ENCODE measurements around the gene SIGLEC8.
"Not testable (repeated sequence)": the region's sequence is repeated elsewhere in the genome, so short reads cannot be mapped to it uniquely, and the experiment has no call there.

Gene SIGLEC8

DNA sequence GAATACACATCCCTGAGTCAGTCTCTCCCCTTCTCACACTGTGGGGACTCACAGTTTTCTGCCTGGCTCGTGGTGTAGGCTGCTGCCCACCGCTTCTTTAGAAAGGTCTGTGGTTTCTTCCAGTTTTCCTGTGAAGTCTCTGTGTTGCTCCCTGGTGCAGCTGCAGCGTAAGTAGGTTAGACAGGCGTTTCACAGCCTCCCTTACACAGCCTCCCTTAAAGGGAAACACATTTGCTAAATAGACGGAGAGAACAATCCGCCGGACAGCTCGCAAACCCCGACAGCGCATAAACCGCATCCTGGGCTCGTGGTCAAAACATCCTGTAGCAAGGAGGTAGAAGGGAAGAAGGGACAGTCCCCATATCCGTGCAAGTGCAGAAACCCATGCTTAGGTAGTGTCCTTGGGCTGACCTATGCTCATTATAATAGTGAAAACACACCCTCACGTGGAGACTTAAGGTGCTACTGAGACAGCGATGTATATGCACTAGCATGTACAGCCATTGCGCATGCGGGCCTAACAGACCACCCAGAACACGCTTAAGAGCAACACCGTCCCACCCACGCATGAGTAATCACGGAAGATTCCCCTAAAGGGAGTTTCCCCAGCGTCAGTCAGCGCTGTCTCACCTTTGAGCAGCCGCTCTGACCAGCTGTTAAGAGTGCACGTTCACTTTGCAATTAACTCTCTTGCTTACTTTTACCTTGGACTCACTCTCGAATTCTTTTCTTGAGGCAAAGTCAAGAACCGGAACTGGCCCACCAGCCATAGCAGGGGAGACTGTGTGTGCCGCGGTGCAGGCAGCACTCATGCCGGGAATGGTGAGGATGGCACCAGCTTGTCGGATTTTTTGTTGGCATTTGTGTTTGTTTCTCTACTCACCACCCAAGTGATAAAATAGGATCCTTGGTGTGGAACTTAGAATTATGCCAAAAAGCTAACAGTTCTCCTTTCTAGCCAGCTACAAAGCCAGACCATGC, 16.6 kb downstream of the SIGLEC8 start:
- no peak for DNase-seq

DNA sequence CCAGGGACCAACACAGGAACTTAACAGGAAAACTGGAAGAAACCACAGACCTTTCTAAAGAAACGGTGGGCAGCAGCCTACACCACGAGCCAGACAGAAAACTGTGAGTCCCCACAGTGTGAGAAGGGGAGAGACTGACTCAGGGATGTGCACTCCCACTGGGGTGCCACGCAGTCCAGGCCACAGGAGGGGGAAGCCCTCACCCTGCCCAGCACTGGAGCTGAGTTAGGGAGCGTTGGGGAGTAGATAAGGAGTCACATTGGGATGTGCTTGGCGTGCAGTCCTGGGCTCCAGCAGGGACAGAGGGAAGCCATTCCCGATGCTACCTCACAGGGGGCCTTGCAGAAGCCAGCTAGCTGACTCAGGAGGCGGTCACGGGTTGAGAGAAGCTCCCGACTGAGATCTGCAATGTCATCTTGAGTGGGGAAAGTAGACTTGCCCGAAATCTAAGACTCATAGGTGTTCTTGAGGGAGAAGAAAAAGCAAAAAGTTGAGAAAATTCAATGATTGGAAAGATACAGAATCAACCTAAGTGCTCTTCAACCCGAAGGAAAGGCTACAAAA, 17.3 kb downstream of the SIGLEC8 start:
- DNase-seq, result no peak

DNA sequence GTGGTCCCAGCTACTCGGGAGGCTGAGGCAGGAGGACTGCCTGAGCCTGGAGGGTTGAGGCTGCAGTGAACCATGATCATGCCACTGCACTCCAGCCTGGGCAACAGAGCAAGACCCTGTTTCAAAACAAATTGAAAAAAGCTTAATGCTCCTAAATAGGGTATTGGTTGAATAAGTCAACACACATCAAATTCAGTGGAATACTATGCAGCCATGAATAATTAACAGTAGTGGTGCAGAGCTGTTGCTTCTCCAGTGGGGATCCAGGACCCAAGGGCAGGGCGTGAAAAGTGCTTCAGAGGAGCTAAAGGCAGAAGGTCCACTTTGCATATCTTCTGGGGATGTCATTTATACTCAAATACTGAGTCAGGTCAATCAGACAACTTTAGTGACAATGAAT, 18.2 kb downstream of the SIGLEC8 start:
- DNase-seq, result no peak

DNA sequence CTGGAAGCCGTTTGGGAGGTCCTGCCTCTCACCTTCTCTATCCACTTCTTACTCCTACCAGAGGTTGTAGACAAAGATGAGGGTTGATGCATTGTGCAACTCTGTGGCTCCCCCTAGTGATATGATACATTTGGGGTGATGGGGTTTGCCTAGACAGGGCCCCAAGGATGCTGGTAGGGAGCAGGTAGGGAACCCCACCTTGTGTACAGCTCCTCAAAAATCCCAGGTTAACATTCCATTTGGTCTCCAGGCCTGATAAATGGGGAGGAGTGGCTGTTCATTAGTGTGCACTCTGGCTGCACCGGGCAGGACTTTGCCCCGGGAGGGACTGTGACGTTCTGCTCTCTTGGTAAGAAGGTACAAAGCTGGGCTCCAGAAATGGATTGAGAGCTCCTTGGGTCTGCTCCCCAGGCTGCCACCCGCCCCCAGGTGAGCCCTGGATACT, 19.2 kb downstream of the SIGLEC8 start:
- no peak for DNase-seq

DNA sequence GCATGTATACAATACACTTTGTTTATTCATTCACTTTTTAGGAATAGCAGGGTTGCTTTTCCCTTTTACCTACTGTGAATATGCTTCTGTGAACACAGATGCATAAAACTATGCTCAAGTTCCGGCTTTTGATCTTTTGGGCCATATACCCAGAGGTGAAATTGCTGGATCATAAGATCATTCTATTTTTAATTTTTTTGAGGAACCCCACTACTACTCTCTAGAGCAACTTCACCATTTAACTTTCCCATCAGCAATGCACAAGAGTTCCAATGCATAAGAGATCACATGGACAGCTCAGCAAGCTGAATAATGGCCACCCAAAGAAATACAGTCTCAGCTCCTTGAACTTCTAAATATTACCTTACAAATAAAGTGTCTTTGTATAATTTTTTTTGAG, 23.8 kb downstream of the SIGLEC8 start:
- DNase-seq, result no peak

DNA sequence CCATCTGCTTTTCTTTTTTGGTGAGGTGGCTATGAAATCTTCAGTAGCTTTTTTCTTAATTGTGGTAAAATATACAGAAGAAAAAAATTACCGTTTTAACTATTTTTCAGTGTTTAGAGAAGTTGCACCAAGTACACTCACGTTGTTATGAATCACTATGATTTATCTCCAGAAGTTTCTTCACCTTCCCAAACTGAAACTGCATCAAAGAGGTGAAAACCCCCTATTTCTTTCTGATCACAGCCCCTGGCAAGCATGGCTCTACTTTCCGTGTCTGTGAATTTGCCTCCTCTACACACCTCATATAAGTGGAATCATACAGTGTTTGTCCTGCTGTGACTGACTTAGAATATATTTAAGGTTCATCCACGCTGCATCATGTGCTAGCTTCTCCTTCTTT, 25.2 kb downstream of the SIGLEC8 start:
- DNase-seq, result no peak

DNA sequence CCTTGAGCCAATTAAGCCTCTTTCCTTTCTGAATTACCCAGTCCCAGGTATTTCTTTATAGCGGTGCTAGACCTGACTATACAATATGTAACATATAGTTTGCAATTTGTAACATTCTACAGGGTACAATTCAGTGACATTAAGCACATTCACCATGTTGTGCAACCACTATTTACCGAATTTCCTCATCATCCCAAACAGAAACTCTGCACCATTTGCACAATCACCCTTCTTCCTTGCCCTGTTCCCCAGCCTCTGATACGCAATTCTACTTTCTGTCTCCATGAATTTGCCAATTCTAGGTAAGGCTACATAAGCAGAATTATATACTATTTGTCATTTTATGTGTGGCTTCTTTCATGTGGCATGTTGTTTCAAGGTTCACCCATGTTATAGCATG, 27.1 kb downstream of the SIGLEC8 start:
- DNase-seq, result no peak

DNA sequence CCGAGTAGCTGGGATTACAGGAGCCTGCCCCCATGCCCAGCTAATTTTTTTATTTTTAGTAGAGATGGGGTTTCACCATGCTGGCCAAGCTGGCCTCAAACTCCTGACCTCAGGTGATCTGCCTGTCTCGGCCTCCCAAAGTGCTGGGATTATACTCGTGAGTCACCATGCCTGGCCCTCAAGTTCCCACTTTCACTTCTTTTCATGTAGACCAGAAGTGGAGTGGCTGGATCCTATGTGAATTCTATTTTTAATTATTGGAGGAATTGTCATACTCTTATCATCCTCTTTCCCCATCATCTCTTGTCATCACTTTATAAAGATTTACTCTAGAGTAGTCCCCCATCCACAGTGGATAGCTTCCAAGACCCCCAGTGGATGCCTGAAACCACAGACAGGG, 28.0 kb downstream of the SIGLEC8 start:
- DNase-seq, result no peak

DNA sequence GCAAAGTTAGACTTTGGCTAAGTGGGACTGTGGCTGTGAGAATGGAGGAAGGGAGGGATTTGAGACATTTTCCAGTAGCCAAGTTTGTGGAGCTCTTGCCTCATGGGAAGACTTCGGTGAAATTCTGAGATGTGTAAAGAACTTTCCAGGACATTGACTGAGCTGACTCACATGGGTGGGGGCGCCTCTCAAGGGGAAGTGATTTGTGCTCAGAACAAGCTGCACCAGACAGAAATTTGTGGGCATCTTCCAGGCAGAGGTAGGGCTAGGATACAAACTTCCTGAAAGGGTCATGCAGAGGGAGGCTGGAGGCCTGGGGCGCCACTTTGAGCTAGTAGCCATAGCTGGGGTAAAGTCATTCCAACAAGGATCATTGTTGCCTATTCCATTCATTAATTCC, 31.1 kb downstream of the SIGLEC8 start:
- no peak for DNase-seq

DNA sequence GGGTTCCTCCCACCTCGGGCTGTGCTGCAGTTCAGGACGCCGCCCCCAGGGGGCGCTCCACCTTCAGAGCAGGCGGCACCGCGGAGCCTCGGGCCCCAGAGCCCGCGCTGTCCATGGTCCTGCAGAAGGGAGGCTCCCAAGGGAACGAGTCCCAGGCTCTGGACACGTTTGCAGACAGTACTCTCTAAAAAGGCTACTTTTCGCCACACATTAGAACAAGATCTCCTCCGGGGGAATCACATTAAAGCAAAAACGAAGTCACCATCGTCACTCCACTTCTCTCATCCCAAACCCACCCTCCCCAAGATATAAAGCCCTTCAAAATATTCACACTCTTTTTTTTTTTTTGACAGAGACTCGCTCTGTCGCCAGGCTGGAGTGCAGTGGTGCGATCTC, 36.2 kb downstream of the SIGLEC8 start:
- no peak for DNase-seq

DNA sequence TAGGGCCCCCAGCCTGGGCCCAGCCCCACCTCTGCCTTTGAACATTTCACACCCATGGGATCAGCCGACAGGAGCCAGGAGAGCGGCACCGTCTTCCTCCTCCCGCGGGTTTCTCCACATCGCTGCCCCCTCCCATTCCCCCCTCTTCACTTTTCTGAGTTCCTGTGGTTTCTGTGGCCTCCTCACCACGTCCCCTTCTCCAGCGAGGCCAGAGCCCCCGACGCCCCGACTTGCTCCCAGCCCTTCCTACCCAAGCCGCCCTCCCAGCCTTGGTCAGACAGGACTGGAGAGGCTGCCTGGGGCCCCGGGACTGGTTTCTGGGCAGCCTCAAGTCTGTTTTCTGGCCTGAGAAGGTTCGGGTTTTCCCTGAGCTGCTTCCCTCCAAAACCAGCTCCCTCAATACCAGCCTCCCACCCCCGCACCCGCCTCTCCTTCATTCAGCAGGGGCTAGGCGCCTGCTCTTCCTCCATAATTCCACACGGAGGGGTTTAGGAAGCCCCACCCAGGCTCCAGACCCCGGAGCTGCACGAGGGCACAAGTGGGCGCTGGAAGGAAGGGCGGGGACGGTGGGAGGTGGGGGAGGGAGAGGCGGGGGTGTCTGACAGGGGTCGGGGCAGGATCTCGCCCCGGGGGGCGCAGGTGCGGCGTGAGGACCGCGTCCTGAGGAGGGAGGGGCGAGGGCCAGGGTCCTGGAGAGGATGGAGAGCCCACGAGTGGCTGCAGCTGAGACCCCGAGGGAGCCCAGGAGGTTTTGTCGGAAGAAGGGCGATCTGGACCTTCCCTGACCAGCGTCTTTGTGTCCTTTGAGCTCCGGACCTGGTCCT, 36.8 kb downstream of the SIGLEC8 start:
- DNase-seq, result no peak

DNA sequence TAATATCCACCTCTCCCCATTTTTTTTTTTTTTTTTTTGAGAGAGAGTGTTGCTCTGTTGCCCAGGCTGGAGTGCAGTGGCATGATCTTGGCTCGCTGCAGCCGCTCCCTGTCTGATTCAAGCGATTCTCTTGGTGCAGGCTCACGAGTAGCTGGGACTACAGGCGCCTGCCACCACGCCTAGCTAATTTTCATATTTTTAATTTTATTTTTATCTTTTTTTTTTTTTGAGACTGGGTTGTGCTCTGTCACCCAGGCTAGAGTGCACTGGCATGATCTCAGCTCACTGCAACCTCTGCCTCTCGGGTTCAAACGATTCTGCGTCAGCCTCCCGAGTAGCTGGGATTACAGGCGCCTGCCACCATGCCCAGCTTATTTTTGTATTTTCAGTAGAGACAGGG, 37.7 kb downstream of the SIGLEC8 start:
- not testable (repeated sequence) for DNase-seq

DNA sequence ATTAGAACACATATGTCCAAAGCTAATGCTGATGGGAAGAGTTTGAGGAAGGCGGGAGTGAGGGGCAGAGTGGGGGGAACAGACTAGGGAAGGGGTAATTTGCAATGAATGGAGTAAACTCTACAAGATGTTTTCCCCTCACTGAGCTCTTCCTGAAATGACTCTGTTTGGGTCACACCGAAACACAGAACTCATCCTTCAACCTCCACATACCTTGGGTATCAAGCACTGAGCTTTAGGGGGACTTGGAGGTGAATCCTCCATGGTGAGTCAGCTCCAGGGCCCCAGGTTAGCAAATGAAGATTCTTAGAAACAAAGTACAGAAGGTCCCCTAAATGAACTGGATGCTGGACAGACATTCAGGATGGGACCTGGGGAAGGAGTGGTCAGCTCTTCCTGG, 39.5 kb downstream of the SIGLEC8 start:
- DNase-seq, result no peak

DNA sequence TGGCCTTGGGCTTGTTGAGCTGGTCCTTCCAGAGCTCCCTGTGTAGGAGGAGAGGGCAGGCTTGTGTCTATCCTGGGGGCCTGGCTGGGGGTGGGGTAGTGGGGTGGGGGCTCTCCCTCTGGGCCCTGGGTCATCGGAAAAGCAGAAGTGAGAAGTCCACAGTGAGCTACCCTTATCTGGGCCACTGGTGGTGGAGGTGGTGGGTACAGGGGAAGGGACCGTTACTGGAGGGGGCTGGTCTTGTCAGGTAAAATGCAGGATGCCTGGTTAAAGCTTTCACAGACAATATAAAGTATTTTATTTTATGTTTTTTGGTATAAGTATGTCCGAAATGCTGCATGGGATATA, 40.5 kb downstream of the SIGLEC8 start:
- DNase-seq, result no peak

DNA sequence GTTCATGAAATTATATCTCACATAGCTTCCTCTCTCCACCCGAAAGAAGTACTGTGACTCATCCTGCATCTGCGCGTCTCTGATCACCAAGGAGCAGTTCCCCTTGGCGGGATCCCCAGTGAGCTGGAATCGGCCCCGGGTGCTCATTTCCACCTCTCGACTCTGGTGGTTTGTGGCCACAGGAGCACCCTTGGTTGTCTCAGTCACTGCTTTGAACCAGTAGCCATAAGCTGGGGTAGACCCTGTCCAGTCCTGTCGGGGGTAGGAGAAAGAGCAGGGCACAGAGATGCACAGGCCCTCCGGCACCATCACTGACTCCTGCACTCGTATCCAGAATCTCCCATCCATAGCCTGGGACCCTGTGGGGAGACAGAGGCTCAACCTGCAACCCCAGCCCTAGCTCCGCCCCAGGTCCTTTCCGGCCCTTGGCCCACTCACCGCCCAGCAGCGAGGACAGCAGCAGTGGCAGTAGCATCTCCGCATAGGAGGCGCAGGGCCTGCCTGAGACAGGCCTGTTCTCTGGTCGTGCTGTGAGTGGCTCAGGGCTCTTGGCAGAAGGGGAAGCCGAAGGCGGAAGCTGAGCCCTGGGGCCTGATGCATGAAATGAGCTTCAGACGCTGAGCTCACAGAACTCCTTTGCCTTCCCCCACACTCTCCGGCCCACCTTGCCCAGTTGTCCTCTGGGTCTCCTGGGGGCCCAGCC, 41.0 kb downstream of the SIGLEC8 start, which contains the start of gene SIGLEC10:
TSS of gene SIGLEC10 (minus strand) at position 536 of the 703 bp plus-strand sequence. CDS start at position 475, 61 bp downstream.
- DNase-seq, result no peak

DNA sequence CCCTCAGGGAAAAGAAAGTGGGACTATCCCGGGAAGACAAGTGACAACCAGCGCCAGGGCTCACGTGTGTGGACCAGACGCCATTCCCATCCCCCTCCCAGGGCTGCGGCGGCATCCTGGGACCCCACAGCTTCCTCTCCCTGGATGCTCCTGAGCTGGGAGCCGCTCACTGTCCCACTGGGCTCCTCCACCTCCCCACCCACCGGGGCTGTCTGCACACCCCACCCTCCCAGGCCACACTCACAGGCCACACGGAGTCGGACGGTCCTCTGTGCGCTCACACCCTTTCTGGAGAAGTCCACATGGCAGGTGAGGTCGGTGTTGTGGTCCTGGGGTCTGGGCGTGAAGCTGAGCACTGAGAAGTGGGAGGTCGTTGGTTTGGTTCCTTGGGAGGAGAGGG, 41.8 kb downstream of the SIGLEC8 start:
- DNase-seq, result not testable (repeated sequence)

DNA sequence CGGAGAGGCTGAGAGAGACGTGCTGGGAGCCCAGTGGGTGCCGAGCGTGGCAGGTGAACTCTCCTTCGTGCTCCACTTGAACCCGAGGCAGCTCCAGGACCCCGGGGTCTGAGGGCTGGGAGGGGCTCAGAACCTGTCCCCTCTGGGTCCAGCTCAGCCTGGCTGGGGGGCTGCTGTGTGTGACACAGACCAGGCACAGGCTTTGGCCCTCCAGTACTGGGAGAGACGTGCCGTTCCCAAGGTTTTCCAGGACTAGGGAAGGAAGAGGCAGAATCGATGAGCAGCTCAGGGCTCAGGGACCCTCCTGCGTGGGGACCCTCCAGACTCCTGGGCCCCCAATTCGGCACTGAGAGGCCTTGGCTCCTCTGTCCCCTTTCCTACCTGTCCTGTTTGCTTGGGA, 43.1 kb downstream of the SIGLEC8 start:
- DNase-seq, result no peak

DNA sequence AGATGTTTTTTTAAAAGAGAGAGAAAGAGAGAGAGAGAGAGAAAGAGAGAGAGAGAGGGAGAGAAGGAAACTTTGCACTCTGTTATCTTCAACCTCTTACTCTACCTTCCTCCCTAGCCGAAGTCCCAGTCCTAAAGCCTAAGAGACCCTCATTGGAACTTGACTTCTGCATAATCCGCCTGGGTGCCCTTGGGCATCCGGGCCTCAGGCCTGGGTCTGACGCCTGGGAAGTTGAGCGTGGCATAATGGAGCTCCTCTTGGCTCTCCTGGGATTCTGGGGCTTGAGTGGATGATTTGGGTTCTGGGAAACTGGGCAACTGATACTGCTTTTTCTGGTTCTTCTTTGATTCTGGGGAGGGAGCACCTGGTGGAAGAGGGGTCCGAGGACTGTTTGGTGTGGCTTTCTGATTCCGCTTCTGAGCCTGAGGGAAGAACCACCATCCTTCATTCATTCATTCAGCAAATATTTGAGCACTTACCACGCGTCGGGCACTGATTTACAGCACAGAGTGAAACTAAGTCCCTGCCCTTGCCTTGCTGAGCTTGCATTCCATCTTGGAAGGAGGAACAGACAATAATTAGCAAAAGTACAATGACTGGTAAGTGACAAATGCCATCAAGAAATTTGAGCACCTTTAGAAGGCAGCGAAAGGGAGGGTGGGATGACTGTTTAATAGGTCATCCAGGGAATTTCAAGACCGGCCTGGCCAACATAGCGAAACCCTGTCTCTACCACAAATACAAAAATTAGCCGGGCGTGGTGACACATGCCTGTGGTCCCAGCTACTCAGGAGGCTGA, 47.1 kb downstream of the SIGLEC8 start:
- DNase-seq, result no peak

DNA sequence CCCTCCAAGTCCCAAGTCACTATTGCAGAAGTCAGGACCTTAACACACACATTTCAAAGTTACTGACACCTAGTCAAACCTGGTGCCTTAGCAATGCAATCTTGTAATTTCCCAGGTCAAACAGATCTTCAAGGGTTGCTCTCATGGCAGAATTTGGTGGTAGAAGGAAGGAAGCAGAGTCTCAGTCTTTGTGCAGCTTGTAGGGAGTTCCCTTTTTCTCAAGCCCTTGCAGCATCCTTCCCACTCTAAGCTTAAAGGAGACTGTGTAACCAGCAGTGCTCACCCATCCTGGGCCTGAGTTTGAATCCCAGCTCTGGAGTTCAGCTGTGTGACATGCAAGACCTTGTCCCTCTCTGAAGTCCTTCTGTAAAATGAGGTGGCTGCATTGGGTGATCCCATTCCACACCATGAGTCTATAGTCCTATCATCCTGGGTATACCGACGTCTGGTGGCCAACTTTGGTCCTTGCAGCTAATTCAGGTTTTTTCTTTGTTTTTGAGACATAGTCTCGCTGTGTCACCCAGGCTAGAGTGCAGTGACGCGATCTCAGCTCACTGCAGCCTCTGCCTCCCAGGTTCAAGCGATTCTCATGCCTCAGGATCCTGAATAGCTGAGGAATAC, 50.6 kb downstream of the SIGLEC8 start:
- DNase-seq, result no peak

DNA sequence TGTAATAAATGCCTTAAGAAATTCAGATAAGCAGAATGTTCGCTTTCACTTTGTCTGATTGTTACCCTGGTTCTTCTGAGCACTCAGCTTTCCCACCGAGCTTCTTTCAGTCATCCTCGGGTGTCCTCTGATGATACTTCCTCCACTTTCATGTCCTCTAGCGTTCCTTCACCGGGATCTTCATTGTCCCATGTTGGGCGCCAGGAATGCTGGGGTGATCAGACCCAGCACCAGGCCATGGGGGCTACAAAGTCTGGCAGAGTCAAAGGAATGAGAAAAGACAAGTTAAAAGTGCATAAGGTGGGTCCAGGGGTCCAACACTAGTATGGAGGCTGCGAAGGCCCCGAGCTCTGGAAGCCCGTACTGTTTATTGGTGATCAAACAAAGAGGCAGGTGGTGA, 56.1 kb downstream of the SIGLEC8 start:
- no peak for DNase-seq
